HL-60 (cell line): ENCODE results near the gene EPS15.

Source experiments
- DNase-seq, 2 experiments: peaks; one replicate each; pipeline ENCODE4 v3.0.0-alpha.2; 2010 to 2020; ENCODE audit warnings: low read depth in 1 of 2, low spot score in 1 of 2
- H3K27ac ChIP-seq: fragments of 250-450 bp; sonication (Bioruptor Pico); replicated peaks from 2 replicates; pipeline ENCODE4 v1.5.1; 2020; ENCODE audit warnings: mild to moderate bottlenecking, moderate library complexity
- H3K27me3 ChIP-seq: fragments of 250-450 bp; sonication (Bioruptor Pico); 2 replicates; pipeline ENCODE4 v1.5.1; 2021; ENCODE audit warnings: mild to moderate bottlenecking, moderate library complexity; ENCODE audit not compliant: insufficient read depth, poor library complexity, severe bottlenecking
- H3K4me3 ChIP-seq: replicated peaks from 2 replicates; pipeline ENCODE4 v1.5.1; 2011; ENCODE audit warnings: mild to moderate bottlenecking, control low read depth, low read length; ENCODE audit not compliant: insufficient read depth
- GABPA ChIP-seq: IDR thresholded peaks from 2 replicates; pipeline ENCODE4 v1.6.1; 2012; ENCODE audit warnings: low read depth
- POLR2AphosphoS5 ChIP-seq: IDR thresholded peaks from 2 replicates; pipeline ENCODE4 v1.6.1; 2012; ENCODE audit warnings: low read depth
- SPI1 ChIP-seq: IDR thresholded peaks from 2 replicates; pipeline ENCODE4 v1.6.1; 2012; ENCODE audit warnings: low read depth, mild to moderate bottlenecking, borderline replicate concordance
- TF ChIP-seq, protein P1 (sequence below): IDR thresholded peaks from one replicate; pipeline ENCODE4 v1.5.1; 2011; ENCODE audit warnings: low read length, control low read depth, inconsistent platforms; ENCODE audit not compliant: insufficient read depth
- TF ChIP-seq, protein P2 (sequence below): IDR thresholded peaks from 2 replicates; pipeline ENCODE4 v1.6.1; 2012; ENCODE audit warnings: low read depth; ENCODE audit not compliant: insufficient replicate concordance

The EPS15 gene

DNA sequence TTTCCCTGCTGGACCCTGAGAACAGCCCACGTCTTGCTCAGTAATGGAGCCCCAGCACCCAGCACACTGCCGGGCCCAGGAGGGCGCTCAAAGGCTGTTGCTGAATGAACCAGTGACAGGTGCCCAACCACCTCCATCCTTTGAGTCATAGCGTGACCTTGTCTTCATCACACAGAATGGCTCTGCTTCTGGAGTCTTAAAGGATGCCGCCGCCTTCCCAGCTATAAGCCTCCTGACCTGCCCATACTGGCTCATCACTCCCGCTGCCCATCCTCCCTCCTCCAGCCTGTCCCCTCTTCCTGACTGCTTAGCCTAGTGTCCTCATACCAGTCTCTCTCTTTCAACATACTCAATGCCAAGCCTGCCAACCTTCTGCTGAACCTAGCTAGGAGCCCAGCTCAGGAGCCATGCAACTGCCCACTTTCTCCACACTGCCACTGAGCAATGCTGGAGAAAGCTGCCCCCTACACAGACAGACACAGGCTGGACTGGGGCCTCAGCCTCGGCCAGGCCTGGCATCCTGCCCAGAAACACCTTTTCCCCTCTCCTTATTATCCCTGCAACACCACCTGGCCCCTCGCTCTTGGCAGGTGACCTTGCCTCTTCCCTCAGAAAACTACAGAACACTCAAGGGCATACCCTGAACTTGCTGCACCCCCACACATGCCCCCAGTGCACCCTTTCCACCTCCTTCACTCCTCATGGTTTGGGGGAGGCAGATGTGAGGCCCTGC lies 202.8 kb downstream of the EPS15 start:
- Histone ChIP-seq H3K27me3 (no peaks in the 10 kb centered on the region), H3K27ac (no peak overlapping the region), H3K4me3 (no peak overlapping the region)
- TF ChIP-seq, protein P1, sequence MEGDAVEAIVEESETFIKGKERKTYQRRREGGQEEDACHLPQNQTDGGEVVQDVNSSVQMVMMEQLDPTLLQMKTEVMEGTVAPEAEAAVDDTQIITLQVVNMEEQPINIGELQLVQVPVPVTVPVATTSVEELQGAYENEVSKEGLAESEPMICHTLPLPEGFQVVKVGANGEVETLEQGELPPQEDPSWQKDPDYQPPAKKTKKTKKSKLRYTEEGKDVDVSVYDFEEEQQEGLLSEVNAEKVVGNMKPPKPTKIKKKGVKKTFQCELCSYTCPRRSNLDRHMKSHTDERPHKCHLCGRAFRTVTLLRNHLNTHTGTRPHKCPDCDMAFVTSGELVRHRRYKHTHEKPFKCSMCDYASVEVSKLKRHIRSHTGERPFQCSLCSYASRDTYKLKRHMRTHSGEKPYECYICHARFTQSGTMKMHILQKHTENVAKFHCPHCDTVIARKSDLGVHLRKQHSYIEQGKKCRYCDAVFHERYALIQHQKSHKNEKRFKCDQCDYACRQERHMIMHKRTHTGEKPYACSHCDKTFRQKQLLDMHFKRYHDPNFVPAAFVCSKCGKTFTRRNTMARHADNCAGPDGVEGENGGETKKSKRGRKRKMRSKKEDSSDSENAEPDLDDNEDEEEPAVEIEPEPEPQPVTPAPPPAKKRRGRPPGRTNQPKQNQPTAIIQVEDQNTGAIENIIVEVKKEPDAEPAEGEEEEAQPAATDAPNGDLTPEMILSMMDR = no peak
- no peak for TF ChIP-seq SPI1
- TF ChIP-seq, protein P2, sequence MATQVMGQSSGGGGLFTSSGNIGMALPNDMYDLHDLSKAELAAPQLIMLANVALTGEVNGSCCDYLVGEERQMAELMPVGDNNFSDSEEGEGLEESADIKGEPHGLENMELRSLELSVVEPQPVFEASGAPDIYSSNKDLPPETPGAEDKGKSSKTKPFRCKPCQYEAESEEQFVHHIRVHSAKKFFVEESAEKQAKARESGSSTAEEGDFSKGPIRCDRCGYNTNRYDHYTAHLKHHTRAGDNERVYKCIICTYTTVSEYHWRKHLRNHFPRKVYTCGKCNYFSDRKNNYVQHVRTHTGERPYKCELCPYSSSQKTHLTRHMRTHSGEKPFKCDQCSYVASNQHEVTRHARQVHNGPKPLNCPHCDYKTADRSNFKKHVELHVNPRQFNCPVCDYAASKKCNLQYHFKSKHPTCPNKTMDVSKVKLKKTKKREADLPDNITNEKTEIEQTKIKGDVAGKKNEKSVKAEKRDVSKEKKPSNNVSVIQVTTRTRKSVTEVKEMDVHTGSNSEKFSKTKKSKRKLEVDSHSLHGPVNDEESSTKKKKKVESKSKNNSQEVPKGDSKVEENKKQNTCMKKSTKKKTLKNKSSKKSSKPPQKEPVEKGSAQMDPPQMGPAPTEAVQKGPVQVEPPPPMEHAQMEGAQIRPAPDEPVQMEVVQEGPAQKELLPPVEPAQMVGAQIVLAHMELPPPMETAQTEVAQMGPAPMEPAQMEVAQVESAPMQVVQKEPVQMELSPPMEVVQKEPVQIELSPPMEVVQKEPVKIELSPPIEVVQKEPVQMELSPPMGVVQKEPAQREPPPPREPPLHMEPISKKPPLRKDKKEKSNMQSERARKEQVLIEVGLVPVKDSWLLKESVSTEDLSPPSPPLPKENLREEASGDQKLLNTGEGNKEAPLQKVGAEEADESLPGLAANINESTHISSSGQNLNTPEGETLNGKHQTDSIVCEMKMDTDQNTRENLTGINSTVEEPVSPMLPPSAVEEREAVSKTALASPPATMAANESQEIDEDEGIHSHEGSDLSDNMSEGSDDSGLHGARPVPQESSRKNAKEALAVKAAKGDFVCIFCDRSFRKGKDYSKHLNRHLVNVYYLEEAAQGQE = no peak
- TF ChIP-seq GABPA = no peak
- TF ChIP-seq POLR2AphosphoS5 = no peak
- DNase-seq = no peak

DNA sequence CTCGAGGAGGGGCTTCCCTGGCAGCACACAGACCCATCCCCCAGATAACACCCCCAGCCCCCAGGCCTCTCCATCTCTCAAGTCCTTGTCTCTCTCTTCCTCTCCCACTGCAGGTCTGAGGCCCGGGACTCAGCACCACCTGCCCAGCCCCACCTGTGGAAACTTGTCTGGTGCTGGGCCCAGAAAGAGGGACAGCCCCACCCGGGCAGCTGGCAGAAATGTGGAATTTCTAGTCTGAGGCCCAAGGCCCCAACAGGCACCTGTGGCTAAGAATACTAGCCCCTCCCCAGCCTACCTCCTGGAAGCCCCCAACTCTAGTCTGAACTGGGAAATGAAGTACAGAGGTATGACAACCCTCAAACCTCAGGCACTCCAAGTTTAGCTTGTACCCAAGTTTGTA lies 204.1 kb downstream of the EPS15 start:
- H3K27ac ChIP-seq = no peak overlapping the region
- H3K4me3 ChIP-seq = no peak overlapping the region
- DNase-seq = no peak
- H3K27me3 ChIP-seq = no peaks in the 10 kb centered on the region
- TF ChIP-seq, protein P2 = no peak
- TF ChIP-seq GABPA (no peak), SPI1 (no peak), POLR2AphosphoS5 (no peak)
- TF ChIP-seq, protein P1 = no peak

DNA sequence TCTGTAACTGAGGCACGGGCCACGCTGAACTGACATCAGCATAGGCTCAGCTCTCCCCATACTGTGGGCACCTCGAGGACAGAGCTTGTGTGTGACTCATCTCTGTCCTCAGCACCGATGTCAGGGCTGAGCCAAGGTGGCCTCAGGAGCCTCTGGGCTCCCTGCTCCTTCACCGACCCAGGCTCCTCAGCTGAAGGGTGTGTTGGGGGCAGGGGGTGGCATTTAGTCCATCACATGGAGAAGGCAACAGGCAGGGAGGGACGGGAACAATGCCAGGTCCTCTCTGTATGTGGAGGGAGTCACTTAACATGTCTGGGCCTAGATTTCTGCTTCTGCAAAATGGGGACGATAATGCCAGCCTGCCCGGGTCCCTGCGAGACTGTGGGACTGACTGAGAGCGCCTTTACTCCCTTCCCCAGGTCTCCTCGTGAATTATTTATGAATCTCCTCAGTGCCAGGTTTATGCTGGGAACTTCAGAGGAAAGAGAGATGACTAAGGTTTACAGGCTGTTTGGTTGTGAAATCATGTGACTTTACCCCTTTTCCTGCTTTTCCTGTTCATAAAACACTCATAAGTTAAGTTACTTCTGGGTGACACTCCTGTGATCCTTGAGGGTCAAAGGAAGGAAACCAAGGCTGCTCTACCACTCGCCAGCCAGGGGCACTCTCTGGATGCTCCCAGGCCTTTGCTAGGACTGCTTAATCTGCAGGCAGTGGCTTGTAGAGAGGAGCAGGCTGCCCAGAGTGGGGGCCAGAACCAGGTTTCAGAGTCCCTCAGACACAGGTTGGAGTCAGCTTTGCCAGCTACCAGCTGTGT lies 204.9 kb downstream of the EPS15 start:
- TF ChIP-seq POLR2AphosphoS5 = no peak
- TF ChIP-seq GABPA = no peak
- no peak for TF ChIP-seq SPI1
- TF ChIP-seq, protein P2 = no peak
- TF ChIP-seq, protein P1 = no peak
- no peak overlapping the region for H3K27ac ChIP-seq
- no peak for DNase-seq
- H3K4me3 ChIP-seq = no peak overlapping the region
- no peaks in the 10 kb centered on the region for H3K27me3 ChIP-seq
